ENCODE results near the gene UCHL3.

GRCh38 chr13:75600371-75600770 lies 50.8 kb downstream of the UCHL3 start:
- TF ChIP-seq POLR2AphosphoS5 (IDR thresholded peaks at IDR 0.05; ENCODE audit: insufficient read depth, low read depth, low read length) (no peak), CTCF (IDR thresholded peaks at IDR 0.05; ENCODE audit: extremely low read depth in 1 of 2, insufficient read depth in 1 of 2, low read depth in 1 of 2, low read length in 2 of 2) (no peak), POLR2A (IDR thresholded peaks at IDR 0.05; ENCODE audit: low read depth, low read length) (no peak)
